Keratinocyte (primary cell): Measurements from ENCODE around the gene STAM2.

Experiments
- CTCF ChIP-seq, 3 experiments: IDR thresholded peaks in 1 of 3; conservative IDR thresholded peaks in 1 of 3; optimal IDR thresholded peaks in 1 of 3; 2 replicates in 2 of 3; 3 replicates in 1 of 3; pipeline versions ENCODE3 to v1.5.1; 2011; ENCODE audit warnings: low read length in 3 of 3, mild to moderate bottlenecking in 3 of 3, moderate library complexity in 2 of 3, control low read depth in 1 of 3, inconsistent platforms in 1 of 3; ENCODE audit not compliant: insufficient read depth in 2 of 3; ENCODE audit errors: extremely low read depth in 1 of 3
- EZH2 ChIP-seq: IDR thresholded peaks from one replicate; pipeline ENCODE4 v1.6.1; 2012; ENCODE audit warnings: inconsistent platforms, mild to moderate bottlenecking, low read length, moderate library complexity

DNA sequence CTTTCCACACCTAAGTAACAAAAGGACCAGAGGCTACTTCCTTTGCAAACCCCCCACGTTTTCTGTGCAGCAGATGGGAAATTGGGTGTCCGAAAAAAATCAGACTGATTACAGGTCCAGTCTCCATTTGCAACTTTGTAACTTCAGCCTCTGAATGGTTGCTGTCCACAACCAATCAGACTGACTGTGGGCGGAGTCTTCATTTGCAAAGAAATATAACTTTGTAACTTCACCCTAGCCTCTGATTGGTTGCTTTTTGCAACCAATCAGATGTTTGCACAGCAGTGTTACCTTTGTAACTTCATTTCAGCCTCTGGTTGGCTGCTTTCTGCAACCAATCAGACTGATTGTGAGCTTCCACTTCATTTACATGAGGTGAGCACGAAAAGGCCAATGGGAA lies 48.9 kb downstream of the STAM2 start:
- no peak for TF ChIP-seq CTCF (optimal IDR thresholded peaks at IDR 0.05 in 1 of 3, IDR thresholded peaks at IDR 0.05 in 1 of 3, conservative IDR thresholded peaks at IDR 0.05 in 1 of 3; ENCODE audit: extremely low read depth in 1 of 3, insufficient read depth in 2 of 3, low read length in 3 of 3)
- TF ChIP-seq EZH2, result no peak
